GM18508 (cell line): ENCODE results near the gene ERC1.
"Not testable (repeated sequence)": the region's sequence is repeated elsewhere in the genome, so short reads cannot be mapped to it uniquely, and the experiment has no call there.

Experiments
- ATAC-seq: cut with Tn5 transposase; IDR thresholded peaks from one replicate; pipeline ENCODE4 v1.9.1; 2021; ENCODE audit warnings: moderate number of reproducible peaks; ENCODE audit not compliant: insufficient read depth, unreplicated experiment

Gene ERC1

GRCh38 chr12:1019283-1019682 is 28.3 kb downstream of the ERC1 start:
- no peak for ATAC-seq

GRCh38 chr12:1020389-1020788 is 29.4 kb downstream of the ERC1 start:
- ATAC-seq, result no peak

- no peak for ATAC-seq
These were observed 31.3 kb downstream of the ERC1 start for GRCh38 chr12:1022032-1022970.

- ATAC-seq, result no peak
These were observed 39.8 kb downstream of the ERC1 start for GRCh38 chr12:1030779-1031178.

GRCh38 chr12:1034243-1034642 is 43.2 kb downstream of the ERC1 start:
- no peak for ATAC-seq

DNA sequence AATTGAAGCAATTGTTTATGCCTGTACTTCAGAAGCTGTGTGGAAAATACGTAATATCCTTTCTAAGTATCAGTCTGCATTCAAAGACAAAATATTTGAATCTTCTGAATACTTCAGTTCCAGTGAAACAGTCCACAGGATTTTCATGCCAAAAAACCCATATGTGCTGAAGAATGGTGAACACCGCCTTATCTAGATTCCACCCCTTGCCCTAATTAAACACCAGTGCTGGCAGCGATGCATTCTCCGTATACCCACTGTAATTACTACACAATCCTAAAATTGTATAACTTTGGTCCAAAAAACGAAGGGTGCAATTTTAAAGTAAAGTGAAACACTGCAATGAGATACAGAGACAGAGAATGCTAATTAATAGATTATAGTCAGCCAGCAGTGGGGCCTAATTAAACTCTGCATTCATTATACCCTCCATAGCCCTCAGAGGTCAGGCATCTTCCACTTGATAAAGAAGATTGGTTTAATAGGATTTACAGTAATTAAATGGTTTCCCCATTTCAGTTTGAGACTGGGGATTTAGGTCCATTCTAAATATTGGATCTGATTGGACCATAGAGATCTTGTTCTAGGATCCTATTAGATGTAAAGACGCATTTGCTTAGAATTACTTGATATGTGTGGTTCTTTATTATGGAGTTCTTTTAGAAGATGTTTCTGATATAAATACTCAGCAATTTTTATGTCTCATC is 43.9 kb downstream of the ERC1 start:
- ATAC-seq, result no peak

- ATAC-seq, result no peak
These were observed 50.5 kb downstream of the ERC1 start for GRCh38 chr12:1041478-1041877.

DNA sequence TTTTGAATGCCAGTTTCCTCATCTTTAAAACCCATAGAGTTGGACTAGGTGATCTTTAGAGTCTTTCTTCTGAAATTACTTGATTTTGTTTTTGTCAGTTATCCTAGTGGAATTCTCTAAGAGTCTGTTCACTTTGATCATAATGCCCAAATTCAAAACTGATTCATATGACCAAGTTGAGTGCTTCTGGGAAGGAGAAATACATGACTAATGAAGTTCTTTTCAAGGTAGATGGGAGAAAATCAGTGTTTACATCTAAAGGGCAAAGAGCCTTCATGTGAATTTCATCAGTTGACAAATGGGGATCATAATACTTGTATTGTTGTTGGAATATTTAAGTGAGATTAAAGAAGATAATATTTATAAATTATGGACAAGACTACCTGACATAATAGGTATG is 53.2 kb downstream of the ERC1 start:
- no peak for ATAC-seq

- ATAC-seq, result no peak
These were observed 53.7 kb downstream of the ERC1 start for GRCh38 chr12:1044696-1045095.

DNA sequence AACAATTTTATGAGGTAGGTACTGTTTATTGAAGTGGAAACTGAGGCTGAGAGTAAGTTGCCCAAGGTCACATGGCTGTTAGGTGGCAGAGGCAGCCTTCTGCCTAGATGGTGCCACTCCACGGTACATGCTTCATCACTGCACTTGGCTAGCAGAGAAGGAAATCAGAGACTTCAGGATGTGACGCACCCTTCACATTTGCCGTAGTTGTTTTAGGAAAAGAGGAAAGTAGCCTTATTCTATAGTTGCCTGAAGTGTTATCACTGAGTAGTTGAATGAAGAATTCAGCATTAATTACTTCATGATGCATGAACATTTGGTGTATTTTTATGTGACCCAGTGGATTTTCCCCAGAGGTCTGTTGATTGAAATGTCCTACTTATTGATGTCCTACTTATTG is 55.7 kb downstream of the ERC1 start:
- ATAC-seq, result no peak

DNA sequence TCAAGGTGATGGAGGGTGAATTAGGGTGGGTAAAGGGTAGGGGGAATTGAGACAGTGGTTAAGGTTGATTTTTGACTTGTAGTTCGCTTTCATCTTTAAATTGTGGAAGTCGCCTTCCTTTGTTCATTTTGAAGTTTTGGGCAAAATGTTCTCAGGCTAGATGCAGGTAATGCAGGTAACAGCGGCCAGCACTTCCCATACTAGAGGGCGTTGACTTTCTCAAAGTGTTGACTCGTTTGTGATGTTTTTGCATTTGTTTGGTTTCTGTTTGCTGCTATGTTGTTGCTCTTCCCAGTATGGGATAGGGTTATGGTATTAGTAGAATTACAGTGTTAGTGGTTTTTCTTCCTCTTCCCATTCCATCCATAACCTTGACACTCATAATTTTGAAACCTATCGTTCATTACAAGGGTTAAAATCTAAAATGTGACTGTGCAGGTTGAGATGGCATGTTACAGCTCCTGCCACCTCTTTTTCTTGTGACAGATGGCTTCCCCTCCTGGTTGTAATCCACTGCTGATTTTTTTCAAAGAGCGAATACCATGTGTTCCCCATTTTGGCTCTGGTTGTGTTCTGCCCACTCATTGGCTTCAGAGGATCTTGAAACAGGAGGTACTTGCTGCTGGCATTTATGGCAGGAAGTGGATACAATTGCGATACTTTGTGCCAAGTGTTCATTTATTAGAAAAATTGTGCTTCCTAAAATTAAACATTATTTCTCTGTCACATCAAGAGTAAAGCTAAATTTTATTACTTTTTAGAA is 57.1 kb downstream of the ERC1 start:
- no peak for ATAC-seq

- ATAC-seq, result no peak
These were observed 59.2 kb downstream of the ERC1 start for GRCh38 chr12:1050059-1050707.

- not testable (repeated sequence) for ATAC-seq
These were observed 60.6 kb downstream of the ERC1 start for GRCh38 chr12:1051672-1052071.

DNA sequence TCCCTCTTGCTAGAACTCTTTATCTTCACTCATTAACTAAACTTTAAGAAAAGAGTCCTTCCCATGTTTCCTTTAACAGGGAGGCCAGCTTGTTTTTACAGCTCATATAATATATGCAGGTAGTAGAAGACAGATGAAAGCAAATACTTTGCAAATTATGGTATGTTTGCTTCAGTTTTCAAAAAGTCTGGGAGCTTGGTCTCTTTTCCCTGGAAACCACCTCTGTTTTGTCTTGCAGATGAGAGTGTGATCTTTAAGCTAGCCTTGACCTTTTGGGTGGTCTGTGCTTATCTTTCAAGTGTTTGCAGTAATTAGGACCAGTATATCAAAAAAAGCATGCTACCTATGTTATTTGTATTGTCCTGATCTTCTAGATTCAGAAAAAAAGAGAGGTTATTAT is 62.7 kb downstream of the ERC1 start:
- ATAC-seq, result no peak

GRCh38 chr12:1054117-1054870 is 63.3 kb downstream of the ERC1 start:
- ATAC-seq, result no peak

GRCh38 chr12:1056390-1056789 is 65.4 kb downstream of the ERC1 start:
- no peak for ATAC-seq

- no peak for ATAC-seq
These were observed 67.4 kb downstream of the ERC1 start for GRCh38 chr12:1058423-1058822.

GRCh38 chr12:1059162-1059561 is 68.1 kb downstream of the ERC1 start:
- ATAC-seq, result no peak

DNA sequence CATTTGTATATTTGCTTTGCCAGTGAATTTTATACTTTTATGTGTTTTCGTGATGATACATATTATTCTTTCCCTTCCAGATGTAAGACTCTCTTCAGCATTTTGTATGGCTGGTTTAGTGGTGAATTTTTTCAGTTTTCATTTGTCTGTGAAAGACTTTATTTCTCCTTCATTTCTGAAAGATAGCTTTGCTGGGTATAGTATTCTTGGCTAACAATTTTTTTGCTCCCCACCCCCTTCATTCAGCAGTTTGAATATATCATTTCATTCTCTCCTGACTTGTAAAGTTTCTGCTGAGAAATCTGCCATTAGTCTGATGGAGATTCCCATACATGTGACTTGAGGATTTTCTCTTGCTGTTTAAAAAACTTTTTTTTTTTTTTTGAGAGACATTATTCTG is 72.8 kb downstream of the ERC1 start:
- ATAC-seq, result no peak

DNA sequence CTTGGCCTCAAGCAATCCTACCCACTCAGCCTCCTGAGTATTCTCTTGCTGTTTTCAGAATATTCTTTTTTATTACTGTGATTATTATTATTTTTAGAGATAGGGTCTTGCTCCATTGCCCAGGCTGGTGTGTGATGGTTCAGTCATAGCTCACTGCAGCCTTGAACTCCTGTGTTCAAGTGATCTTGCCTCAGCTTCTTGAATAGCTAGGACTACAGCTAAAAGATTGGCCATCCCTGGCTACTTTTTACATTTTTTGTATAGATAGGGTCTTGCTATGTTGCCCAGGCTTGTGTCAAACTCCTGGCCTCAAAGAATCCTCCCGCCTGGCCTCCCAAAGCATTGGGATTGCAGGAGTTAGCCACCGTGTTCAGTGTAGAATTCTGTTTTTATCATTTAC is 73.3 kb downstream of the ERC1 start:
- ATAC-seq, result no peak
